Measurements from ENCODE around the gene DBNL. TPM values are rescaled to one million over a fixed set of nuclear protein-coding genes. Genes with fewer than 3 reads are reported as not detected.
"Not testable (repeated sequence)": the region's sequence is repeated elsewhere in the genome, so short reads cannot be mapped to it uniquely, and the experiment has no call there.

DBNL gene
- polyA plus RNA-seq (2012; ENCODE audit: insufficient read depth, insufficient read length, low read depth), result 210 TPM

- Histone ChIP-seq H3K27me3 (no peaks in the 10 kb centered on the region), H3K36me3 (peaks cover 6% of the 10 kb centered on the region), H3K4me3 (ENCODE audit: low read depth, low read length) (peak within 1 kb of the TSS; percentile 94), H3K9me3 (no peaks in the 10 kb centered on the region), H3K4me1 (no peaks in the 10 kb centered on the region)
- no peak for TF ChIP-seq CTCF (IDR thresholded peaks at IDR 0.05; ENCODE audit: low read depth, low read length)
- peak; percentile 95 for DNase-seq
Measured at GRCh38 chr7:44044315-44045225, at the start of gene DBNL. DBNL (plus strand) TSS chr7:44044702; CDS start chr7:44044738, 36 bp downstream.

GRCh38 chr7:43997532-43997931 lies 47.0 kb upstream of the DBNL start, which contains the start of gene SPDYE1:
SPDYE1 (plus strand) TSS chr7:43997897; CDS start chr7:43999950, 2,053 bp downstream.
- not testable (repeated sequence) for H3K36me3 ChIP-seq; DNase-seq; H3K27me3 ChIP-seq; H3K4me1 ChIP-seq; H3K9me3 ChIP-seq; H3K4me3 ChIP-seq (ENCODE audit: low read depth, low read length)

GRCh38 chr7:44012081-44012480 lies 32.4 kb upstream of the DBNL start:
- not testable (repeated sequence) for H3K9me3 ChIP-seq, H3K4me1 ChIP-seq

GRCh38 chr7:44015090-44015489 lies 29.4 kb upstream of the DBNL start:
- not testable (repeated sequence) for H3K36me3 ChIP-seq; DNase-seq; H3K27me3 ChIP-seq; H3K4me3 ChIP-seq (ENCODE audit: low read depth, low read length); H3K9me3 ChIP-seq; H3K4me1 ChIP-seq

More at GRCh38 chr7:44012081-44012480, 32.4 kb upstream of the DBNL start:
- not testable (repeated sequence) for H3K36me3 ChIP-seq; DNase-seq; H3K27me3 ChIP-seq; H3K4me3 ChIP-seq (ENCODE audit: low read depth, low read length)

- H3K36me3 ChIP-seq, H3K9me3 ChIP-seq, H3K27me3 ChIP-seq, H3K4me1 ChIP-seq: not testable (repeated sequence)
- TF ChIP-seq CTCF (IDR thresholded peaks at IDR 0.05; ENCODE audit: low read depth, low read length), result peak; percentile 64
- H3K4me3 ChIP-seq (ENCODE audit: low read depth, low read length), result peak overlapping the region; percentile 79
- peak; percentile 98 for DNase-seq
Measured at GRCh38 chr7:44018857-44019807, 25.4 kb upstream of the DBNL start.

- DNase-seq; H3K4me3 ChIP-seq (ENCODE audit: low read depth, low read length); H3K4me1 ChIP-seq; H3K27me3 ChIP-seq; H3K9me3 ChIP-seq; H3K36me3 ChIP-seq: not testable (repeated sequence)
Measured at GRCh38 chr7:44019825-44020224, 24.7 kb upstream of the DBNL start.

- not testable (repeated sequence) for H3K36me3 ChIP-seq; H3K4me3 ChIP-seq (ENCODE audit: low read depth, low read length); H3K9me3 ChIP-seq; H3K27me3 ChIP-seq; H3K4me1 ChIP-seq; DNase-seq
Measured at GRCh38 chr7:44022069-44022468, 22.4 kb upstream of the DBNL start.

GRCh38 chr7:44022796-44023467 lies 21.6 kb upstream of the DBNL start:
- H3K36me3 ChIP-seq; H3K27me3 ChIP-seq; H3K9me3 ChIP-seq; DNase-seq; H3K4me3 ChIP-seq (ENCODE audit: low read depth, low read length); H3K4me1 ChIP-seq: not testable (repeated sequence)

GRCh38 chr7:44029433-44029832 lies 15.1 kb upstream of the DBNL start:
- not testable (repeated sequence) for H3K36me3 ChIP-seq; H3K4me3 ChIP-seq (ENCODE audit: low read depth, low read length); H3K27me3 ChIP-seq; H3K4me1 ChIP-seq; H3K9me3 ChIP-seq; DNase-seq

GRCh38 chr7:44030029-44030428 lies 14.5 kb upstream of the DBNL start:
- DNase-seq; H3K27me3 ChIP-seq; H3K4me1 ChIP-seq; H3K36me3 ChIP-seq; H3K4me3 ChIP-seq (ENCODE audit: low read depth, low read length); H3K9me3 ChIP-seq: not testable (repeated sequence)

GRCh38 chr7:44031319-44031718 lies 13.2 kb upstream of the DBNL start:
- H3K4me1 ChIP-seq; H3K36me3 ChIP-seq; DNase-seq; H3K27me3 ChIP-seq; H3K4me3 ChIP-seq (ENCODE audit: low read depth, low read length); H3K9me3 ChIP-seq: not testable (repeated sequence)

GRCh38 chr7:44032031-44032430 lies 12.5 kb upstream of the DBNL start:
- not testable (repeated sequence) for H3K9me3 ChIP-seq; DNase-seq; H3K36me3 ChIP-seq; H3K27me3 ChIP-seq; H3K4me3 ChIP-seq (ENCODE audit: low read depth, low read length); H3K4me1 ChIP-seq

All from BE2C (cell line).